ENCODE measurements around the gene PLD1. TPM values are rescaled to one million over a fixed set of nuclear protein-coding genes. Genes with fewer than 3 reads are reported as not detected.

Gene PLD1
- total and polyA plus RNA-seq, 10 donors = 3.0 to 75.2 (median 54.0) TPM

DNA sequence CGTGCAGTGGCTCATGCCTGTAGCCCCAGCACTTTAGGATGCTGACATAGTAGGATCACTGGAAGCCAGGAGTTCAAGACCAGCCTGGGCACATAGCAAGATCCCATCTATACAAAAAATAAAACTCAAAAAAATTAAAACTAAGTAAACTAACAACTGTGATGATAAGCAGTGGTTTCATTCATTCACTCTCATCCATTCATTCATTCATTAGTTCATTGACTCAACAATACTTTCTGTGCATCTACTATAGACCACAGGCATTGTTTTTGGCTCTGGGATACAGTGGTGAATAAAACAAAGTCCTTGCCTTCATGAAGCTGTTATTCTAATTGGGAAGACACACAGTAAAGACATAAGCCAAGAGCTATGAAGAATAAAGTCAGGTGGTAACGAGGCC, 25.3 kb upstream of the PLD1 start:
- no peak for DNase-seq
- TF ChIP-seq, protein P1, sequence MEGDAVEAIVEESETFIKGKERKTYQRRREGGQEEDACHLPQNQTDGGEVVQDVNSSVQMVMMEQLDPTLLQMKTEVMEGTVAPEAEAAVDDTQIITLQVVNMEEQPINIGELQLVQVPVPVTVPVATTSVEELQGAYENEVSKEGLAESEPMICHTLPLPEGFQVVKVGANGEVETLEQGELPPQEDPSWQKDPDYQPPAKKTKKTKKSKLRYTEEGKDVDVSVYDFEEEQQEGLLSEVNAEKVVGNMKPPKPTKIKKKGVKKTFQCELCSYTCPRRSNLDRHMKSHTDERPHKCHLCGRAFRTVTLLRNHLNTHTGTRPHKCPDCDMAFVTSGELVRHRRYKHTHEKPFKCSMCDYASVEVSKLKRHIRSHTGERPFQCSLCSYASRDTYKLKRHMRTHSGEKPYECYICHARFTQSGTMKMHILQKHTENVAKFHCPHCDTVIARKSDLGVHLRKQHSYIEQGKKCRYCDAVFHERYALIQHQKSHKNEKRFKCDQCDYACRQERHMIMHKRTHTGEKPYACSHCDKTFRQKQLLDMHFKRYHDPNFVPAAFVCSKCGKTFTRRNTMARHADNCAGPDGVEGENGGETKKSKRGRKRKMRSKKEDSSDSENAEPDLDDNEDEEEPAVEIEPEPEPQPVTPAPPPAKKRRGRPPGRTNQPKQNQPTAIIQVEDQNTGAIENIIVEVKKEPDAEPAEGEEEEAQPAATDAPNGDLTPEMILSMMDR (IDR thresholded peaks at IDR 0.05 in 8 of 11, conservative IDR thresholded peaks at IDR 0.05 in 3 of 11) = no peak
- no peak for TF ChIP-seq POLR2AphosphoS5 (IDR thresholded peaks at IDR 0.05)
- TF ChIP-seq POLR2A (IDR thresholded peaks at IDR 0.05) = no peak
- Histone ChIP-seq H3K27me3 (replicated peaks in 1 of 7) (no peaks in the 10 kb centered on the region), H3K4me3 (no peak overlapping the region), H3K27ac (peak overlapping the region in 3 of 8 donors; percentile 24 to 45 (median 42)), H3K4me1 (peaks cover 0 to 40% (median 20%) of the 10 kb centered on the region in 6 donors), H3K9me3 (no peaks in the 10 kb centered on the region), H3K36me3 (no peaks in the 10 kb centered on the region)
- 64 to 88% (median 84%) methylated on average over 2 of the region's 2 CpGs for WGBS, 5 donors
- intact Hi-C loops (cut with DNase I; ENCODE audit: low total_unique reads) = loop anchor here (10.0 kb wide), 1 partner anchor 191 kb away; no protein-coding TSS in a partner anchor

DNA sequence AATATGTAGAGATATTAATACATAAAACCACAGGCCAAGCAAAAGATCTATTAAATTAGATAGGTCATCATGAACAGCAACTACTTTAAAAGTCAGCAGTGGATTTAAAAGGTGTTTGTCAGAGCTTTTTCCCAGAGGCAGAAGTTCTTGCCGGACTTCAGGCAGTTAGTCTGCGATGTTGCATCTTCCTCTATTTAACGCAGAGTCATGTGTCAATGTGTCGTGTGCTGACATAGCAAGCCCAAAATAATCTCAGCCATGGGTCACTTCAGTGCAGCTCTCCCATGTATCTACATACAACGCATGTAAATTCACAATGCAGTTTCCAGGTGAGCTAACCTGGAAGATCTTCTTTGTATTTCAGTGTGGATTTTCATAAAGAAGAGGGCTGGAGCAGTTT, 24.8 kb upstream of the PLD1 start:
- WGBS, 5 donors = 44 to 84% (median 68%) methylated on average over 5 of the region's 5 CpGs
- Histone ChIP-seq H3K36me3 (no peaks in the 10 kb centered on the region), H3K4me1 (peaks cover under 1 to 45% (median 23%) of the 10 kb centered on the region in 6 donors), H3K9me3 (no peaks in the 10 kb centered on the region), H3K4me3 (no peak overlapping the region), H3K27ac (peak overlapping the region in 3 of 8 donors; percentile 24 to 45 (median 42)), H3K27me3 (replicated peaks in 1 of 7) (no peaks in the 10 kb centered on the region)
- intact Hi-C loops (cut with DNase I; ENCODE audit: low total_unique reads) = loop anchor here (10.0 kb wide), 1 partner anchor 190 kb away; no protein-coding TSS in a partner anchor
- DNase-seq = no peak
- no peak for TF ChIP-seq POLR2A (IDR thresholded peaks at IDR 0.05)
- TF ChIP-seq POLR2AphosphoS5 (IDR thresholded peaks at IDR 0.05) = peak in 1 of 3 donors; percentile 16

DNA sequence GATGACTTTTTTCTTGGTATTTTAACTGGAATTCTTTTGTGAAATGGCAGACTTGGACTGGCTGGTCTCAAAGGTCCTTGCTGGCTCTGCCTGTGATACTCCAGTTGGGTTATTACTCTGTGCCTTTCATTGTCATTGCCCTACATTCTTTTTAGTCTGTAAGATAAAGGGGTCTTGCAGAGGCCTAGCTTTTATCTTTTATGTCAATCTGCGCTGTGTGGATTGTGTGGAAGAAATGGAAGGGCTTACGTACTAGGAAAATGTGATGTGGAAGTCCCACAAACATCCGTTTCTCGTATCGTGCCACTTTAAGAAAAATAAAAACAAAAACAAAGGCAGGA, 24.1 kb upstream of the PLD1 start:
- no peak for DNase-seq
- H3K27me3 ChIP-seq (replicated peaks in 1 of 7) = no peaks in the 10 kb centered on the region
- intact Hi-C loops (cut with DNase I; ENCODE audit: low total_unique reads) = loop anchor here (10.0 kb wide), 1 partner anchor 190 kb away; no protein-coding TSS in a partner anchor
- 80 to 91% (median 85%) methylated on average over 5 of the region's 5 CpGs for WGBS, 5 donors
- H3K4me1 ChIP-seq = peaks cover 5 to 52% (median 30%) of the 10 kb centered on the region in 6 donors
- TF ChIP-seq, protein P1 (IDR thresholded peaks at IDR 0.05 in 8 of 11, conservative IDR thresholded peaks at IDR 0.05 in 3 of 11) = no peak
- TF ChIP-seq POLR2AphosphoS5 (IDR thresholded peaks at IDR 0.05) (no peak), POLR2A (IDR thresholded peaks at IDR 0.05) (no peak)
- H3K27ac ChIP-seq = peak overlapping the region in 5 of 8 donors; percentile 12 to 45 (median 41)
- H3K4me3 ChIP-seq = no peak overlapping the region
- H3K9me3 ChIP-seq = no peaks in the 10 kb centered on the region
- no peaks in the 10 kb centered on the region for H3K36me3 ChIP-seq

DNA sequence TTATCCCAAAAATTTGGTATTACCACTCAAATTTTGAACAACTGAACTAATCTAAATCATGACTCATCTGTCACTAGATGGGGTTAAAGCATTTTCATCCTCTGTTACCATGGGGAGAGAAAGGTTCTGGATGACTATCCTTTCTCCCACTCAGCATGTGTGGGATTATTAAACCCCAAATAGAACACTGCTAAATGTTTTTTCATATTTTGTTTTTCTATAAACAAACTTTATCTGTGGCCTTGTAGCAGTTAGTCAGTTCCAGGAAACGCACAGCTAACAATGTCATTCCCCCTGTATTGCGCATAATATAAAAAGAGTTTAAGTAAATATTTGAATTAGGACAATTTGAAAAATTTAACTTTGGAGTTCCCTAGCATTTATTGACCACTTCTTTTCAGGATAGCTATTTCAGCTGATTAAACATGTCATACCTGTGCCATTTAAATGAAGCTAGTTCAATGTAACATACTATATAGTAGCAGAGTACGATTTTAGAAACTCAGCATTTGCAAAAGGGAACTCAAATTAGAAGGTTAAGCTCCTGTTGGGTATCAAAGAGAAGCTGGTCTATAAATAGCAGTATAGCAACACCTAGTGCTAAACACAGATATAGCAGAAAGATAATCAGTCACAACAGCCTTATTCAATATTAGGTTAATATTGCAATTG, 23.6 kb upstream of the PLD1 start:
- Histone ChIP-seq H3K27me3 (replicated peaks in 1 of 7) (no peaks in the 10 kb centered on the region), H3K27ac (peak overlapping the region in 6 of 8 donors; percentile 10 to 45 (median 32)), H3K36me3 (no peaks in the 10 kb centered on the region), H3K9me3 (no peaks in the 10 kb centered on the region), H3K4me1 (peaks cover 5 to 53% (median 33%) of the 10 kb centered on the region in 6 donors), H3K4me3 (no peak overlapping the region)
- intact Hi-C loops (cut with DNase I; ENCODE audit: low total_unique reads) = loop anchor here (10.0 kb wide), 1 partner anchor 189 kb away; no protein-coding TSS in a partner anchor
- WGBS, 5 donors = 46 to 52% (median 46%) methylated on average over 3 of the region's 3 CpGs
- DNase-seq = no peak
- TF ChIP-seq, protein P1 (IDR thresholded peaks at IDR 0.05 in 8 of 11, conservative IDR thresholded peaks at IDR 0.05 in 3 of 11) = peak in 9 of 11 experiments; percentile 12 to 47 (median 37)
- no peak for TF ChIP-seq POLR2A (IDR thresholded peaks at IDR 0.05)
